Heart right ventricle (tissue), 16 donors: Measurements from ENCODE around the gene PRR20G. TPM values are rescaled to one million over a fixed set of nuclear protein-coding genes. Genes with fewer than 3 reads are reported as not detected.

Experiments
- ATAC-seq, 8 donors: fragments of 200-7000 bp; cut with Tn5 transposase; one replicate each; pipeline ENCODE4 v1.9.1; 2020; ENCODE audit warnings: mild to moderate bottlenecking in 8 of 8, moderate library complexity in 8 of 8, moderate number of reproducible peaks in 1 of 8
- DNase-seq, 2 donors: peaks; one replicate each; pipeline ENCODE4 v3.0.0-alpha.2; 2020
- H3K27ac ChIP-seq, 10 donors: fragments of 200-600 bp; sonication (generic) in 2 of 10; one replicate each; pipeline versions ENCODE4 v1.5.0 to v1.8.0; 2020 to 2022; ENCODE audit warnings: mild to moderate bottlenecking in 3 of 10
- H3K27me3 ChIP-seq, 7 donors: fragments of 200-600 bp; one replicate each; pipeline ENCODE4 v1.8.0; 2021 to 2022; ENCODE audit warnings: mild to moderate bottlenecking in 2 of 7
- H3K36me3 ChIP-seq, 9 donors: fragments of 200-600 bp; sonication (generic) in 1 of 9; one replicate each; pipeline versions ENCODE4 v1.5.0 to v1.8.0; 2020 to 2022; ENCODE audit warnings: mild to moderate bottlenecking in 2 of 9
- H3K4me1 ChIP-seq, 9 donors: fragments of 200-600 bp; sonication (generic) in 1 of 9; one replicate each; pipeline versions ENCODE4 v1.5.0 to v1.8.0; 2020 to 2022; ENCODE audit warnings: mild to moderate bottlenecking in 4 of 9
- H3K4me3 ChIP-seq, 10 donors: fragments of 200-600 bp; sonication (generic) in 2 of 10; one replicate each; pipeline versions ENCODE4 v1.5.0 to v1.8.0; 2020 to 2022; ENCODE audit warnings: mild to moderate bottlenecking in 7 of 10, moderate library complexity in 2 of 10
- H3K9me3 ChIP-seq, 11 donors: fragments of 200-600 bp in 10 of 11; sonication (generic) in 2 of 11; one replicate each; pipeline versions ENCODE4 v1.5.0 to v1.8.0; 2013 to 2022; ENCODE audit warnings: mild to moderate bottlenecking in 2 of 11, control low read depth in 1 of 11, moderate library complexity in 1 of 11
- WGBS, 2 donors: extraction: QIAGEN DNeasy Blood & Tissue Kit; methylation state at CpG; one replicate each; pipeline ENCODE4 v1.1.7; 2013; ENCODE audit warnings: inconsistent platforms in 1 of 2; 5-methylcytosine and 5-hydroxymethylcytosine counted together
- intact Hi-C, 10 donors: fragments of 100-400 bp; cut with DNase I; formaldehyde crosslinking; loops; one replicate each; pipeline versions ENCODE4 v1.11.1 to v1.14.2; 2022
- polyA plus RNA-seq, 2 donors: library from polyadenylated mRNA; stranded (reverse); fragments of 200-250 nt; gene quantifications; one replicate each; pipeline ENCODE4 v1.2.3, GENCODE V29; 2013
- total RNA-seq, 10 donors: library from RNA; stranded (reverse); fragmentation: NEBNext Ultra II Directional in 3 of 10; extraction: Animal tissue kit (Norgen Biotek cat#: 25700) in 3 of 10; gene quantifications; one replicate each; pipeline versions ENCODE4 v1.2.1 to v1.2.4, GENCODE V29; 2021 to 2023
- TF ChIP-seq, protein P1 (sequence below), 9 donors: fragments of 200-600 bp; sonication (generic) in 2 of 9; IDR thresholded peaks; one replicate each; pipeline versions ENCODE4 v1.5.0 to v1.8.0; 2021 to 2022; ENCODE audit warnings: antibody characterized with exemption in 9 of 9, mild to moderate bottlenecking in 5 of 9, moderate library complexity in 1 of 9
- donor health status: Arrhythmogenic right ventricular cardiomyopathy.
- donor health status: ischemic (EF 13 %, LVEDD 7.1; RV severe dilation, severe dysfunction).
- donor health status: healthy with polysubstance abuse.
- donor health status: DM: no; HTN: yes; CAD: no.
- donor health status: DM: no; HTN: no; CAD: no.
- donor health status: ischemic (EF 25% LVEDD 6.9; RV normal size, moderate dysfunction).
- donor health status: ischemic (EF 25% LVEDD 5.7; RV mildly dilated, moderate dysfunction).
- donor health status: healthy.
- donor health status: DM: yes; HTN: yes; CAD: no.
- donor health status: Ischemic cardiomyopathy.
- donor health status: ischemic (EF 35%, LVEDD 5.7; RV mildly dilated, moderate dysfunction).
- donor health status: nonischemic (EF 11% LVEDD 7.7; RV severe dilation, severe dysfunction).
- donor health status: DM: yes; HTN: yes; CAD: no.
- donor health status: PGD.
- donor health status: ischemic (EF 29% LVEDD 5.4; RV normal size, mild dysfunction).
- donor health status: nonischemic (EF 23%, LVEDD 6.1; RV moderate dilation, normal function).

PRR20G gene
- total and polyA plus RNA-seq, 12 donors = not detected

DNA sequence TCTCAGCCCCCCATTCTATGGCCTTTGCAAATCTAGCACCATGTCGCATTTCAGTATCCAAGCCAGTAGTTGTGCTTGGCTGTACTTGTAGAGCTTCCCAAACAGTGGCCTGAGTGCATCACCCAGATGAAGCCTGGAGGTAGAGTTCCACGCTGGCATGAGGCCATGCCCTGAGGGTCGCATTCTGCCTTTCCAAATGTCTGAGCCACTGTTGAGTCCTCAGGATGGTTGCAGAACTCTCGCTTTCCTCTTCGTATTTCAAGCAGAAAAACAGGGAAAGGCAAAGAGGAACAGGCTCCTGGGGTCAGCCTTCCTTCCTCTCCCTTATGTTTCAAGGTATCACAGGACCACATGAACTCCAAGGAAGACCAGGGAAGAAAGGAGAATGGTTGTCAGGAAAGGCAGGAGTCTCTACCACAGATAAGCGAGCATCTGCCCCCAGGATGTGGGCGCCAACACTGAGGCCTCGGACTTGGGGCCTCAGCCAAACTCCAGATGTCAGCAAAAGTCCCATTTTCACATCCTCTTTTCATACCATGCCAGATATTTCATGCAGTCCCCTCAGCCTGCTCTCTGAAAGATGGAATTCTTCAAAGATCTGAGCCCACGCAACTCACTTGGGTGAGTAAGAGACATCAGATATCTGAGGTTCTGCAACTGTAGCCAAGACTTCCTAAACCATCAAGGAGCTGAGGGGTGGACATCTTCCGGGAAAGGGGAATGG lies 19.4 kb upstream of the PRR20G start:
- peak overlapping the region in 1 of 10 donors; percentile 65 for H3K27ac ChIP-seq

DNA sequence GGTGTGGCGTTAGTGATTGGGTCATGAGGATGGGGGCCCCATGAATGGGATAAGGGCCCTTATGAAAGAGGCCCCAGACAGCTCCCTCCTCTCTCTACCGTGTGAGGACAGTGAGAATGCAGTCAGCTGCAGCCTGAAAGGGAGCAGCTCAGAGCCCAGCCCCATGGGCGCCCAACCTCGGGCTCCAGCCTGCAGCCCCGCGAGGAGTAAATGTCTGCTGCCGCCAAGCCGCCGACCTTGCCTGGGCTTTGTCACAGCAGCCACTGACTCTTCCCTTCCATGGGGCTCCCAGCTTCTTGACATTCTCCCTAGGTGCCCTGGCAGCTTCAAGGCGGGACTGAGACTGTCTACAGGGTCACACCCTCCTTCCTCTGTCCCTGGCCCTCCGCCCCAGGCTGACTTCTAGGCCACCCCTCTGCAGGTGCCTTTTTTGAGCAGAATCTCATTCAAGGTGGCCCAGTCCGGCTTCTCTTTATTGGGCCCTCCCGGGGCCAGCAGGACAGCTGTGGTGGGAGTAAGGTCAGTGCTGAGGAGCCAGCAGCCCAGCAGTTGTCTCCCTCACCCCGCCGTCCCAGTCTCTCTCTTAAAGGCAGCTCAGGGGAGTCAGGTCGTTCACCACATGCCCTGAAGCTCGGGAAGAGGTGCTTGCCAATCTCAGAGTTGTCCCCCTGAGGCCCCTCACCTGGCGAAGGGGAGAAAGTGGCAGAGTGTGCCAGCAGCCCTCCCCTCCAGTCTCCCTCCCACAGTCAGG lies 18.7 kb upstream of the PRR20G start:
- WGBS, 2 donors = 78 to 80% methylated on average over 18 of the region's 18 CpGs
- no peak overlapping the region for H3K27ac ChIP-seq
- TF ChIP-seq, protein P1, sequence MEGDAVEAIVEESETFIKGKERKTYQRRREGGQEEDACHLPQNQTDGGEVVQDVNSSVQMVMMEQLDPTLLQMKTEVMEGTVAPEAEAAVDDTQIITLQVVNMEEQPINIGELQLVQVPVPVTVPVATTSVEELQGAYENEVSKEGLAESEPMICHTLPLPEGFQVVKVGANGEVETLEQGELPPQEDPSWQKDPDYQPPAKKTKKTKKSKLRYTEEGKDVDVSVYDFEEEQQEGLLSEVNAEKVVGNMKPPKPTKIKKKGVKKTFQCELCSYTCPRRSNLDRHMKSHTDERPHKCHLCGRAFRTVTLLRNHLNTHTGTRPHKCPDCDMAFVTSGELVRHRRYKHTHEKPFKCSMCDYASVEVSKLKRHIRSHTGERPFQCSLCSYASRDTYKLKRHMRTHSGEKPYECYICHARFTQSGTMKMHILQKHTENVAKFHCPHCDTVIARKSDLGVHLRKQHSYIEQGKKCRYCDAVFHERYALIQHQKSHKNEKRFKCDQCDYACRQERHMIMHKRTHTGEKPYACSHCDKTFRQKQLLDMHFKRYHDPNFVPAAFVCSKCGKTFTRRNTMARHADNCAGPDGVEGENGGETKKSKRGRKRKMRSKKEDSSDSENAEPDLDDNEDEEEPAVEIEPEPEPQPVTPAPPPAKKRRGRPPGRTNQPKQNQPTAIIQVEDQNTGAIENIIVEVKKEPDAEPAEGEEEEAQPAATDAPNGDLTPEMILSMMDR (IDR thresholded peaks at IDR 0.05) = no peak
- H3K9me3 ChIP-seq = no peaks in the 10 kb centered on the region
- H3K4me3 ChIP-seq = no peak overlapping the region
- intact Hi-C loops = no loop called here
- H3K36me3 ChIP-seq = no peaks in the 10 kb centered on the region
- H3K4me1 ChIP-seq = peaks cover 0 to 18% (median 0%) of the 10 kb centered on the region in 9 donors
- H3K27me3 ChIP-seq = peaks cover 0 to 40% (median 21%) of the 10 kb centered on the region in 7 donors
- ATAC-seq (peak in 1 of 8 donors; percentile 44), DNase-seq (no peak)

More for the DNA sequence above, 19.4 kb upstream of the PRR20G start:
- no peaks in the 10 kb centered on the region for H3K9me3 ChIP-seq
- H3K36me3 ChIP-seq = no peaks in the 10 kb centered on the region
- H3K4me3 ChIP-seq = no peak overlapping the region
- TF ChIP-seq, protein P1 (IDR thresholded peaks at IDR 0.05) = no peak
- ATAC-seq (peak in 3 of 8 donors; percentile 34 to 57 (median 56)), DNase-seq (no peak)
- H3K4me1 ChIP-seq = peaks cover 0 to 18% (median 0%) of the 10 kb centered on the region in 9 donors
- 63 to 69% methylated on average over 10 of the region's 10 CpGs for WGBS, 2 donors
- H3K27me3 ChIP-seq = peaks cover 0 to 34% (median 17%) of the 10 kb centered on the region in 7 donors
- intact Hi-C loops = no loop called here

DNA sequence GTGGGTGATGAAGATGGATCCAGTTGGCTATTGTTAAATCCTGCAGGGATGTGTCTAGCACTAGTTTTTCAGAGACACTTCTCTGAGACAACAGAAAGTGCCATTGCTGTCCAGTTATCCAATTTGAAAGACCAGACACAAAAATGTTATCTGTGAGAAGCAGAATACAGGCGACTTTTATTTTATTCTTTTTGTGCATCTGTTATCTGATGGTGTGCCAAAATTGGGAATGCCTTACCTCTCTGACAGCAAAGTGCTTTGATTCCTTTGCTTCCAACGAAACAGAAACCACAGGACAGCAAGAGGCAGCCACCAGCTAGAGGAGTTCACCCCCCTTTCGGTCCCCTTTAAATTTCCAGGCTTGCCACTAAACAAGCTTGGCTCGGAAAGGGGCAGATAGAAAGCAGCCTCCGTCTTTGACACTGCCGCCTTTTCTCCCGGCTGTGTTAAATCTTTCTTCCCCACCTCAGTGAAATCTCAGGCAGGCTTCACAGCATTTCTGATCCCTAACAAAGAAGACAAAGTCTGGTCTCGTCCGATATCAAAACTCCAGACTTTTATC lies 17.7 kb upstream of the PRR20G start:
- Histone ChIP-seq H3K27me3 (peaks cover 0 to 40% (median 27%) of the 10 kb centered on the region in 7 donors), H3K27ac (no peak overlapping the region), H3K4me1 (peaks cover 0 to 18% (median 0%) of the 10 kb centered on the region in 9 donors), H3K4me3 (no peak overlapping the region), H3K36me3 (no peaks in the 10 kb centered on the region), H3K9me3 (no peaks in the 10 kb centered on the region)
- TF ChIP-seq, protein P1 (IDR thresholded peaks at IDR 0.05) = no peak
- WGBS, 2 donors = 44 to 51% methylated on average over 9 of the region's 9 CpGs
- DNase-seq (no peak), ATAC-seq (no peak)
- intact Hi-C loops = no loop called here

DNA sequence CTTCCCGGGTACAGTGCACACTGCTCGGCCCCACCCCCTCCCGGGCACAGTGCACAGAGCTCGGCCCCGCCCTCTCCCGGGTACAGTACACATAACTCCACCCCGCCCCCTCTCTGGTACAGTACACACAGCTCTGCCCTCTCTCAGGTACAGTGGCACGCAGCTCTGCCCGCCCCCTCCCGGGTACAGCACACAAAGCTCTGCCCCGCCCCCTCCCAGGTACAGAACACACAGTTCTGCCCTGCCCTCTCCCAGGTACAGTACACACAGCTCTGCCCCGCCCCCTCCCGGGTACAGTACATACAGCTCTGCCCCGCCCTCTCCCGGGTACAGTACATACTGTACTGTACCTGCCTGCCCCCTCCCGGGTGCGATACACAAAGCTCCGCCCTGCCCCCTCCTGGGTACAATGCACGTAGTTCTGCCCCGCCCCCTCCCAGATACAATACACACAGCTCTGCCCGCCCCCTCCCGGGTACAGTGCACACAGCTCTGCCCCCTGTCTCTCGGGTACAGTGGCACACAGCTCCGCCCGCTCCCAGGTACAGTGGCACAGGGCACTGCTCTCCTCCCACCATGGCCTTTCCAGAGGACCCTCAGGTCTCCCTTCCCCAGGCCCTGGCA lies 16.4 kb upstream of the PRR20G start:
- peaks cover 0 to 26% (median 0%) of the 10 kb centered on the region in 9 donors for H3K4me1 ChIP-seq
- no peak overlapping the region for H3K27ac ChIP-seq
- no peaks in the 10 kb centered on the region for H3K36me3 ChIP-seq
- TF ChIP-seq, protein P1 (IDR thresholded peaks at IDR 0.05) = no peak
- peaks cover 0 to 40% (median 27%) of the 10 kb centered on the region in 7 donors for H3K27me3 ChIP-seq
- H3K4me3 ChIP-seq = no peak overlapping the region
- no peaks in the 10 kb centered on the region for H3K9me3 ChIP-seq
- ATAC-seq (peak in 3 of 8 donors; percentile 25 to 50 (median 44)), DNase-seq (no peak)
- WGBS, 2 donors = 73 to 74% methylated on average over 22 to 25 of the region's 25 CpGs
- intact Hi-C loops = no loop called here
